ENCODE results near the gene TMEM222. TPM values are rescaled to one million over a fixed set of nuclear protein-coding genes. Genes with fewer than 3 reads are reported as not detected.
A peak's percentile ranks its signal among the peaks of the same experiment; 100 is the strongest.

TMEM222 gene
- total and polyA plus RNA-seq, 10 of the 15 experiments (the other 5 are each of a cell fraction or from before 2014, with no cell fraction given) = 3.8 to 43.5 (median 35.4) TPM

- CTCF ChIA-PET = interaction anchor here (0.5 to 13.1 kb wide), 24 partner anchors 9 to 304 kb away, joined by 3 to 265 read pairs (median 5); partner anchors contain the start of genes AHDC1, GPR3 and MAP3K6
- no peak for DNase-seq (ENCODE audit: low read depth, low spot score)
Measured at GRCh38 chr1:27302612-27303011, 19.4 kb upstream of the TMEM222 start.

GRCh38 chr1:27303509-27303908 is 18.5 kb upstream of the TMEM222 start:
- peaks cover 2 to 6% of the 10 kb centered on the region in 2 experiments; a peak in 3 of 4 replicates for H3K36me3 ChIP-seq (ENCODE audit: control insufficient read depth in 2 of 2, insufficient read depth in 2 of 2, low read length in 1 of 2)
- no TSS peak for BruUV-seq (replicated peaks)
- no peak for DNase-seq (ENCODE audit: low read depth, low spot score)
- H3K4me2 ChIP-seq (ENCODE audit: control insufficient read depth, insufficient read depth) = no peak overlapping the region
- in situ Hi-C loops (cut with MboI) (loop anchor here (5.0 kb wide), 3 partner anchors 89 to 359 kb away; partner anchors contain the start of gene GPR3), intact Hi-C loops (cut with micrococcal nuclease; ENCODE audit: unreplicated experiment) (no loop called here)
- ChIA-PET RAD21 (ENCODE audit: unreplicated experiment) (interaction anchor here (3.9 kb wide), 1 partner anchor 83 kb away, joined by 34 read pairs; no protein-coding TSS in a partner anchor), POLR2A (no interaction called here), CTCF (interaction anchor here (1.2 to 13.1 kb wide), 4 partner anchors 9 to 303 kb away, joined by 3 to 265 read pairs (median 110); partner anchors contain the start of gene AHDC1), SMC1A (ENCODE audit: uncharacterized antibody, unreplicated experiment) (interaction anchor here (5.5 kb wide), 1 partner anchor 93 kb away, joined by 54 read pairs; no protein-coding TSS in a partner anchor)
- H3K79me2 ChIP-seq (ENCODE audit: control insufficient read depth, insufficient read depth, low read length) = no peaks in the 10 kb centered on the region
- 96% methylated on average over 15 of the region's 15 CpGs for WGBS (ENCODE audit: insufficient coverage, insufficient replicate concordance, low lambda C conversion rate, missing lambda C conversion rate)
- peaks cover 5% of the 10 kb centered on the region for H3K4me1 ChIP-seq (ENCODE audit: control insufficient read depth, insufficient read depth, low read length)
- H3K27ac ChIP-seq (ENCODE audit: control insufficient read depth, insufficient read depth) = no peak overlapping the region
- no peaks in the 10 kb centered on the region for H4K20me1 ChIP-seq (ENCODE audit: control insufficient read depth, insufficient read depth)
- no peak for ATAC-seq
- no peak overlapping the region for H2AFZ ChIP-seq (ENCODE audit: control insufficient read depth, low read depth, low read length)
- no peaks in the 10 kb centered on the region for H3K9me3 ChIP-seq (replicated peaks; ENCODE audit: control insufficient read depth, insufficient read depth, low read length)
- H3K9ac ChIP-seq (ENCODE audit: control insufficient read depth, insufficient read depth, low read length) = no peak overlapping the region
- FAIRE-seq = no peak
- H3K27me3 ChIP-seq (replicated peaks in 1 of 2; ENCODE audit: control insufficient read depth in 2 of 2, insufficient read depth in 2 of 2, low read length in 1 of 2) = no peaks in the 10 kb centered on the region
- H3K4me3 ChIP-seq = no peak overlapping the region
- TF ChIP-seq NR2C2 (IDR thresholded peaks at IDR 0.05; ENCODE audit: borderline replicate concordance, control insufficient read depth, insufficient read length, low read depth) (no peak), POLR2AphosphoS2 (IDR thresholded peaks at IDR 0.05; ENCODE audit: low read depth, low read length) (no peak), PBX3 (IDR thresholded peaks at IDR 0.05; ENCODE audit: insufficient replicate concordance, low read depth, low read length) (no peak), BCLAF1 (IDR thresholded peaks at IDR 0.05) (no peak), MYB (IDR thresholded peaks at IDR 0.05; ENCODE audit: borderline replicate concordance, low read depth, low read length) (no peak), HDAC6 (IDR thresholded peaks at IDR 0.05; ENCODE audit: unreplicated experiment) (no peak), BACH1 (IDR thresholded peaks at IDR 0.05; ENCODE audit: borderline replicate concordance) (no peak)

More at GRCh38 chr1:27302612-27303011, 19.4 kb upstream of the TMEM222 start:
- ChIA-PET SMC1A (ENCODE audit: uncharacterized antibody, unreplicated experiment) (interaction anchor here (1.1 to 5.5 kb wide), 7 partner anchors 68 to 304 kb away, joined by 3 to 54 read pairs (median 5); no protein-coding TSS in a partner anchor), RAD21 (ENCODE audit: unreplicated experiment) (interaction anchor here (0.6 to 7.5 kb wide), 6 partner anchors 84 to 306 kb away, joined by 3 to 103 read pairs (median 3); no protein-coding TSS in a partner anchor), POLR2A (no interaction called here)
- no peak overlapping the region for H3K27ac ChIP-seq (ENCODE audit: control insufficient read depth, insufficient read depth)
- H3K27me3 ChIP-seq (replicated peaks in 1 of 2; ENCODE audit: control insufficient read depth in 2 of 2, insufficient read depth in 2 of 2, low read length in 1 of 2) = no peaks in the 10 kb centered on the region
- in situ Hi-C loops (cut with MboI) = loop anchor here (5.0 kb wide), 3 partner anchors 90 to 360 kb away; partner anchors contain the start of gene GPR3
- BruUV-seq (replicated peaks) = no TSS peak
- WGBS (ENCODE audit: insufficient coverage, insufficient replicate concordance, low lambda C conversion rate, missing lambda C conversion rate) = 67% methylated on average over 2 of the region's 2 CpGs
- H4K20me1 ChIP-seq (ENCODE audit: control insufficient read depth, insufficient read depth) = no peaks in the 10 kb centered on the region
- H3K9ac ChIP-seq (ENCODE audit: control insufficient read depth, insufficient read depth, low read length) = no peak overlapping the region
- no peak for FAIRE-seq
- H2AFZ ChIP-seq (ENCODE audit: control insufficient read depth, low read depth, low read length) = no peak overlapping the region
- H3K36me3 ChIP-seq (ENCODE audit: control insufficient read depth in 2 of 2, insufficient read depth in 2 of 2, low read length in 1 of 2) = peaks cover 2 to 6% of the 10 kb centered on the region in 2 experiments; a peak in 3 of 4 replicates
- no peak overlapping the region for H3K4me2 ChIP-seq (ENCODE audit: control insufficient read depth, insufficient read depth)
- intact Hi-C loops (cut with micrococcal nuclease; ENCODE audit: unreplicated experiment) = no loop called here
- no peak overlapping the region for H3K4me3 ChIP-seq
- no peak for ATAC-seq
- H3K4me1 ChIP-seq (ENCODE audit: control insufficient read depth, insufficient read depth, low read length) = peaks cover 5% of the 10 kb centered on the region
- H3K9me3 ChIP-seq (replicated peaks; ENCODE audit: control insufficient read depth, insufficient read depth, low read length) = no peaks in the 10 kb centered on the region
- H3K79me2 ChIP-seq (ENCODE audit: control insufficient read depth, insufficient read depth, low read length) = no peaks in the 10 kb centered on the region
- TF ChIP-seq SPI1 (IDR thresholded peaks at IDR 0.05; ENCODE audit: borderline replicate concordance, insufficient read depth, low read depth, low read length) = peak; percentile 22; the same call in 1 of the 2 replicates
- no peak for TF ChIP-seq IRF3 (IDR thresholded peaks at IDR 0.05)

Data from GM12878 (cell line).